Left lung (tissue), 10 donors: ENCODE measurements around the gene TNIK. TPM values are rescaled to one million over a fixed set of nuclear protein-coding genes. Genes with fewer than 3 reads are reported as not detected.

Experiments used
- ATAC-seq: fragments of 200-7000 bp; cut with Tn5 transposase; one replicate; pipeline ENCODE4 v1.9.1; 2020; ENCODE audit warnings: moderate library complexity
- DNase-seq, 4 donors: peaks; one replicate each; pipeline ENCODE4 v3.0.0-alpha.2; 2013 to 2020
- H3K27ac ChIP-seq, 2 donors: fragments of 200-600 bp; sonication (generic) in 1 of 2; one replicate each; pipeline versions ENCODE4 v1.5.0 to v1.8.0; 2020 to 2021
- H3K27me3 ChIP-seq, 2 donors: fragments of 200-600 bp; sonication (generic) in 1 of 2; one replicate each; pipeline versions ENCODE4 v1.5.0 to v1.8.0; 2020 to 2021
- H3K36me3 ChIP-seq, 2 donors: fragments of 200-600 bp; sonication (generic) in 1 of 2; one replicate each; pipeline versions ENCODE4 v1.5.0 to v1.8.0; 2020 to 2021
- H3K4me1 ChIP-seq, 2 donors: fragments of 200-600 bp; one replicate each; pipeline ENCODE4 v1.8.0; 2021
- H3K4me3 ChIP-seq, 2 donors: fragments of 200-600 bp; sonication (generic) in 1 of 2; one replicate each; pipeline versions ENCODE4 v1.5.0 to v1.8.0; 2020 to 2021; ENCODE audit warnings: mild to moderate bottlenecking in 1 of 2
- H3K9me3 ChIP-seq, 2 donors: fragments of 200-600 bp; sonication (generic) in 1 of 2; one replicate each; pipeline versions ENCODE4 v1.5.0 to v1.8.0; 2020 to 2021
- CTCF ChIP-seq, 2 donors: fragments of 200-600 bp; sonication (generic) in 1 of 2; IDR thresholded peaks; one replicate each; pipeline versions ENCODE4 v1.5.0 to v1.8.0; 2021; ENCODE audit warnings: antibody characterized with exemption in 2 of 2
- intact Hi-C, 2 donors: fragments of 100-400 bp; cut with DNase I; formaldehyde crosslinking; loops; one replicate each; pipeline versions ENCODE4 v1.11.2 to v1.14.2; 2022
- polyA plus RNA-seq, 6 donors: library from polyadenylated mRNA; unstranded; fragments of 120-200 nt; gene quantifications; one replicate each; pipeline ENCODE4 v1.2.1, GENCODE V29; 2013; ENCODE audit not compliant: insufficient read length in 6 of 6
- total RNA-seq, 2 donors: library from RNA; stranded (reverse); fragmentation: NEBNext Ultra II Directional; extraction: Animal tissue kit (Norgen Biotek cat#: 25700); gene quantifications; one replicate each; pipeline ENCODE4 v1.2.1, GENCODE V29; 2021
- donor health status: DM: no; HTN: yes; CAD: no.
- donor health status: DM: no; HTN: no; CAD: no.

TNIK gene
- total and polyA plus RNA-seq, 8 donors = 14.8 to 42.0 (median 17.4) TPM

- Histone ChIP-seq H3K9me3 (no peaks in the 10 kb centered on the region), H3K4me1 (no peaks in the 10 kb centered on the region), H3K36me3 (no peaks in the 10 kb centered on the region), H3K4me3 (no peak overlapping the region), H3K27ac (no peak overlapping the region), H3K27me3 (no peaks in the 10 kb centered on the region)
- DNase-seq (no peak), ATAC-seq (no peak)
- intact Hi-C loops = no loop called here
- no peak for TF ChIP-seq CTCF (IDR thresholded peaks at IDR 0.05)
Measured at GRCh38 chr3:171314341-171314740, 145.9 kb downstream of the TNIK start.

- no peak for DNase-seq
- intact Hi-C loops = no loop called here
- no peak for ATAC-seq
Measured at GRCh38 chr3:171313702-171314101, 146.5 kb downstream of the TNIK start.

GRCh38 chr3:171312741-171313140 is 147.5 kb downstream of the TNIK start:
- no peaks in the 10 kb centered on the region for H3K4me1 ChIP-seq
- no peaks in the 10 kb centered on the region for H3K9me3 ChIP-seq
- no peaks in the 10 kb centered on the region for H3K27me3 ChIP-seq
- no peak overlapping the region for H3K27ac ChIP-seq
- intact Hi-C loops = no loop called here
- no peaks in the 10 kb centered on the region for H3K36me3 ChIP-seq
- TF ChIP-seq CTCF (IDR thresholded peaks at IDR 0.05) = no peak
- ATAC-seq (no peak), DNase-seq (no peak)
- H3K4me3 ChIP-seq = no peak overlapping the region

More at GRCh38 chr3:171313702-171314101, 146.5 kb downstream of the TNIK start:
- H3K4me3 ChIP-seq = no peak overlapping the region
- H3K27ac ChIP-seq = no peak overlapping the region
- H3K27me3 ChIP-seq = no peaks in the 10 kb centered on the region
- no peaks in the 10 kb centered on the region for H3K9me3 ChIP-seq
- H3K36me3 ChIP-seq = no peaks in the 10 kb centered on the region
- H3K4me1 ChIP-seq = no peaks in the 10 kb centered on the region
- TF ChIP-seq CTCF (IDR thresholded peaks at IDR 0.05) = no peak

- DNase-seq (no peak), ATAC-seq (no peak)
- intact Hi-C loops = no loop called here
- Histone ChIP-seq H3K4me3 (no peak overlapping the region), H3K27me3 (no peaks in the 10 kb centered on the region), H3K27ac (no peak overlapping the region), H3K9me3 (no peaks in the 10 kb centered on the region), H3K36me3 (no peaks in the 10 kb centered on the region), H3K4me1 (no peaks in the 10 kb centered on the region)
- no peak for TF ChIP-seq CTCF (IDR thresholded peaks at IDR 0.05)
Measured at GRCh38 chr3:171311784-171312183, 148.4 kb downstream of the TNIK start.

GRCh38 chr3:171309906-171310359 is 150.3 kb downstream of the TNIK start:
- H3K27ac ChIP-seq = no peak overlapping the region
- intact Hi-C loops = no loop called here

More at GRCh38 chr3:171309906-171310359, 150.3 kb downstream of the TNIK start:
- Histone ChIP-seq H3K36me3 (no peaks in the 10 kb centered on the region), H3K4me1 (peaks cover 0 to 2% of the 10 kb centered on the region in 2 donors), H3K27me3 (no peaks in the 10 kb centered on the region), H3K9me3 (no peaks in the 10 kb centered on the region), H3K4me3 (no peak overlapping the region)
- DNase-seq (no peak), ATAC-seq (peak; percentile 52)
- no peak for TF ChIP-seq CTCF (IDR thresholded peaks at IDR 0.05)
